Brain pericyte (primary cell): ENCODE results near the gene BTG1.
"Not testable (repeated sequence)": the region's sequence is repeated elsewhere in the genome, so short reads cannot be mapped to it uniquely, and the experiment has no call there.

Source experiments
- DNase-seq: peaks from one replicate; pipeline ENCODE4 v3.0.0-alpha.2; 2012; ENCODE audit warnings: low read depth, low spot score

The BTG1 gene

DNA sequence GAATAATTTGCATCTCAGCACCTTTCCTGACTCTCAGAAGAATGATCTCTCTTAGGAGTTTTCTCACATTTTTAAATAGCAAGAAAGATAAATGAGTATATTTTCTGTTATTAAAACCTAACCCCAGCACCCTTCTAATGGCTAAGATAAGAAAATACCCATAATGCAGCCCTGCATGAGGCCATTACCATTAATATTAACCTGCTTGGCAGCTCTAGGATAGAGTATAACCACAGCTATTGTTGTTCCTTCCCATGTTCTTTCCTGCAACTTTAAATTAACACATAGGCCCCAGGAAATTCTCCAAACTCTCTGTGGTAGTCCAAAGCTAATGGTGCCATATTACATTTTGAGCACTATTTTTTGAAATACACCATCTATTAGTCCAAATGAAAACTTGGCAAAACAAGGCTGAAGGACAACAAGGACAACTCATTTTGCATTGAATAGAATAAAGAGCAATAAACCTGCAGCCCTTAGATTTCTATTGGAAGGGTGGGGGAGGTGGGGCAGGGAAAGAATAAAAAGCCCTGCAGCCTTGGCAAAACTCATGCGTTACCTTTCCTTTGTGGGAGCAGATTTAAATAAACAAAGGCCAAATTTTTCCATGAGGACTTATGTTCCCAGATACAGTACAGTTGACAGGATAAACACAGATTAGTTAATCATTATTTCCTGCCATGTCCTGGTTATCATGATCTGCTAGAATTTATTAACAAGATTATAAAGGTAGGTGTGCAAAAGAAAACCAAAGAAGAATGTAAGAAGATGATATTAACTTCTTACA lies 46.9 kb downstream of the BTG1 start:
- no peak for DNase-seq

DNA sequence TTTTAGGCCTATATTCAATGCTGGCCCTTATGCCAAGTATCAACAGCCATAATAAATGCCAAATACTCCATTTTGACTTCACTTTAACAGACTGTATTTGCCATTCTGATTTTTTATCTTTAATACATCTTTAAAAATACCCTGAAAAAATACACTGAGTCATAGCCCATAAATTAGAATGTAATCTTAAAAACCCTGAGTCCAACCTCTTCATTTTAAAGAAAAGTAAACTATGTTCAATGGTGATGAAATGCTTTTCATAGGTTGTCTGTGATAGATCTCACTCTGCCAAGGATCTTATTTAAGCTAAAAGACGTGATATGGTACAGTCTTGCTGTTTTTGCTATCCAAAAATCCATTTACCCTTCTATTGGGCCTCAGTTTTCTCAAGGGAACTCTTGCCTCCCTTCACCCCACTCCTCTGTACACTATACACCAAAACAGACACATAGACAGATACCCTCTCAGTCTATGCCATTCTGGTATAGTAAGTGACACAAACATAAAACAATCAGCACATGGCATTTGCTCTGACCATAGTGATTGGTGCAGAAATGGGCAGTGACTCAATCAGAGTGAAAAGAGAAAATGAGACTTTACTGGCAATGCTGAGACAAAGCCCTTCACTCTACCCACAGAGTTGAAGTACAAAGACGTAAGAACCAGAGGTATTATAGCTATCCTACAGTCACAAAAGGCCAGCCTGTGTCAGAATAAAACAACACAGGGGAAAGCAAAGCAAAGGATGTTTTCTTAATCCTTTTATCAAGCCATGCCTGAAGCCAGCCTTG lies 49.1 kb downstream of the BTG1 start:
- DNase-seq: peak; percentile 68

DNA sequence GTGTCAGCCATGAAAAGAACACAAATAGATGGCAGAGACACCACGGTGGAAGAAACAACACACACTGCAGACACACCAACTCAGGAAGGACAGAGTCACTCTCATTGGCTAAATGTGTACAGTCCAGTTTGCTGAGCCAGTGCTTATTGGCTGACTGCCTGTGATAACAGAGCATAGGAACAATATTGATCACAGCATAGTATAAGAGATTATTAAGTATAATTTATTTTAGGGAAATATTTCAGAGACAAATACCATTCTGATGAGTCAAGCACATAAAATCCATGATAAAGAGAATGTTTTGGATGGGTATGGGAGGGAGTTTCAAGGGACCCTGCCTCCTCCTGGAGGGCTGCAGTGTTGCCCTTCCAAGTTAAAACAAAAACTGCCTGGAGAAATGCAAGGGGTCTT lies 50.9 kb downstream of the BTG1 start:
- DNase-seq: no peak

DNA sequence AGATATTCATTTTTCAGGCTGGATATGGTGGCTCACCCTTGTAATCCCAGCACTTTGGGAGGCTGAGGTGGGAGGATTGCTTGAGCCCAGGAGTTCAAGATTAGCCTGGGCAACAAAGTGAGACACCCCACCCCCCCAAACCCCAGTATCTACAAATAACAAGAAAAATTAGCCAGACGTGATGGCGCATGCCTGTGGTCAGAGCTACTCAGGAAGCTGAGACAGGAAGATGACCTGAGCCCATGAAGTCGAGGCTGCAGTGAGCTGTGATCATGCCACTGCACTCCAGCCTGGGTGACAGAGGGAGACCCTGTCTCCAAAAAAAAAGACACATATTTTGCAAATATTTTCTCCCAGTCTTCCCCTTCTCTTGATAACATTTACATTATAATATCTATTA lies 51.3 kb downstream of the BTG1 start:
- not testable (repeated sequence) for DNase-seq
